Heart left ventricle (tissue), 16 donors: Measurements from ENCODE around the gene CD74. TPM values are rescaled to one million over a fixed set of nuclear protein-coding genes. Genes with fewer than 3 reads are reported as not detected.

Experiments used
- ATAC-seq, 4 donors: fragments of 200-7000 bp; cut with Tn5 transposase; one replicate each; pipeline ENCODE4 v1.9.1; 2020 to 2022; ENCODE audit warnings: moderate library complexity in 4 of 4, mild to moderate bottlenecking in 3 of 4, moderate number of reproducible peaks in 1 of 4
- DNase-seq, 5 donors: peaks; one replicate each; pipeline ENCODE4 v3.0.0-alpha.2; 2020
- H3K27ac ChIP-seq, 12 donors: fragments of 200-600 bp; sonication (generic) in 4 of 12; one replicate each; pipeline versions ENCODE4 v1.5.0 to v1.8.0; 2016 to 2022; ENCODE audit warnings: mild to moderate bottlenecking in 2 of 12
- H3K27me3 ChIP-seq, 9 donors: fragments of 200-600 bp; sonication (generic) in 2 of 9; one replicate each; pipeline versions ENCODE4 v1.5.1 to v1.8.0; 2016 to 2022; ENCODE audit warnings: mild to moderate bottlenecking in 3 of 9
- H3K36me3 ChIP-seq, 9 donors: fragments of 200-600 bp; sonication (generic) in 2 of 9; one replicate each; pipeline versions ENCODE4 v1.5.0 to v1.8.0; 2018 to 2022; ENCODE audit warnings: mild to moderate bottlenecking in 2 of 9
- H3K4me1 ChIP-seq, 12 donors: fragments of 200-600 bp; sonication (generic) in 4 of 12; one replicate each; pipeline versions ENCODE4 v1.5.0 to v1.8.0; 2016 to 2022; ENCODE audit warnings: mild to moderate bottlenecking in 3 of 12
- H3K4me3 ChIP-seq, 12 donors: fragments of 200-600 bp; sonication (generic) in 4 of 12; one replicate each; pipeline versions ENCODE4 v1.5.0 to v1.8.0; 2017 to 2022; ENCODE audit warnings: mild to moderate bottlenecking in 9 of 12, moderate library complexity in 4 of 12
- H3K9me3 ChIP-seq, 12 donors: fragments of 200-600 bp; sonication (generic) in 4 of 12; one replicate each; pipeline versions ENCODE4 v1.5.0 to v1.8.0; 2016 to 2022; ENCODE audit warnings: mild to moderate bottlenecking in 1 of 12
- POLR2A ChIP-seq, 2 donors: fragments of 450-650 bp; IDR thresholded peaks; one replicate each; pipeline ENCODE4 v1.6.1; 2017; ENCODE audit warnings: antibody characterized with exemption in 2 of 2, mild to moderate bottlenecking in 2 of 2, moderate library complexity in 2 of 2
- WGBS, 4 donors: extraction: QIAGEN DNeasy Blood & Tissue Kit in 2 of 4; methylation state at CpG; one replicate each; pipeline versions ENCODE4 v1.1.5 to v1.1.7; 2013 to 2018; 5-methylcytosine and 5-hydroxymethylcytosine counted together
- intact Hi-C, 10 donors: fragments of 100-400 bp; cut with DNase I; formaldehyde crosslinking; loops; one replicate each; pipeline versions ENCODE4 v1.11.1 to v1.14.2; 2022
- polyA plus RNA-seq, 2 donors: library from polyadenylated mRNA; stranded (reverse); fragments of 200-250 nt; gene quantifications; one replicate each; pipeline ENCODE4 v1.2.3, GENCODE V29; 2013
- total RNA-seq, 9 donors: library from RNA; depleted of rRNA in 2 of 9; stranded (reverse); fragments of >200 nt in 2 of 9; fragmentation: NEBNext Ultra II Directional in 3 of 9; extraction: Animal tissue kit (Norgen Biotek cat#: 25700) in 3 of 9; gene quantifications; one replicate each; pipeline versions ENCODE4 v1.1.0 to v1.2.4, GENCODE V29; 2016 to 2023
- TF ChIP-seq, protein P1 (sequence below), 12 donors: fragments of 200-600 bp; sonication (generic) in 4 of 12; IDR thresholded peaks; one replicate each; pipeline versions ENCODE4 v1.5.0 to v1.8.0; 2018 to 2022; ENCODE audit warnings: antibody characterized with exemption in 12 of 12, mild to moderate bottlenecking in 5 of 12
- donor health status: ischemic (EF 13 %, LVEDD 7.1; RV severe dilation, severe dysfunction).
- donor health status: healthy with polysubstance abuse.
- donor health status: DM: no; HTN: yes; CAD: no.
- donor health status: DM: no; HTN: no; CAD: no.
- donor health status: ischemic (EF 25% LVEDD 6.9; RV normal size, moderate dysfunction).
- donor health status: ischemic (EF 25% LVEDD 5.7; RV mildly dilated, moderate dysfunction).
- donor health status: healthy.
- donor health status: DM: yes; HTN: yes; CAD: no.
- donor health status: ischemic (EF 35%, LVEDD 5.7; RV mildly dilated, moderate dysfunction).
- donor health status: nonischemic (EF 11% LVEDD 7.7; RV severe dilation, severe dysfunction).
- donor health status: DM: yes; HTN: yes; CAD: no.
- donor health status: PGD.
- donor health status: ischemic (EF 29% LVEDD 5.4; RV normal size, mild dysfunction).
- donor health status: nonischemic (EF 23%, LVEDD 6.1; RV moderate dilation, normal function).

CD74 gene
- total and polyA plus RNA-seq, 11 donors: 139 to 2,756 (median 290) TPM

DNA sequence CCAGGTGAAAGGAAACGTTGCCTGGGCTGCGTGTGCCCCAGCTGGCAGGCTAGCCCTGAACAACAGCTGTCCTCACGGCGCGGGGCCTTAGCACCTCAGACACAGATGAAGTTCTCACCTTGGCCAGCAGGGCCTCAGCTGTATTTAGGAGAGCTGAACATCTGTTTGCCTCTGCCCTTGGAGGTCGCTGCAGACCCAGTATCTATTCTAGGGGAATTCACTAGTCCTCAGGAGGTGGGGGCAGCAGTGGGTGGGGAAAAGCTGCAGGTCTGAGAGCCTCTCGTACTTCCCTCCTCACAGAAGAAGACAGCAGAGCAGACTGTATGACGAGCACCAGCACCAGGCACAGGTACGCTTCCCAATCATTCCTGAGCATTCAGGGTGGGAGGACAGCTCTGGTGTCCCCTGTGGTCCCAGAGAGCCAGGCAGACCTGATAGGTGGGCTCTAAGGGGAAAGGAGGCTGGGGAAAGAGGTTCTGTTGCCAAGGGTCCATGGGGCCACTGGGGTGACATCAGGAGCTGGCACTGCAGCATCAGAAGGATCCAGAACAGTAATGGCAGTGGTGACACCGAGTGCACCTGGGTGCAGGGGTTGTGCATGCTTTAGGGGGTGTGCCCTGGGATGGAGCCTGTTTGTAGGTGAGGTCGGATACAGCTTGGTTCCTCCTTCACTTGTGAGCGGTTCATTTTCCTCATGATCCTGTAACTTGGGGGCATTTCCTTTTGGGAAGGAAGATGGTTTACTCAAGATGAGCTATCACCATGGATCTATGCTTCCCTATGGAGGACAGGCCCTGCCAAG lies 13.8 kb downstream of the CD74 start:
- DNase-seq (peak in 1 of 5 donors; percentile 29), ATAC-seq (no peak)
- peaks cover 0 to 96% (median 91%) of the 10 kb centered on the region in 9 donors for H3K36me3 ChIP-seq
- TF ChIP-seq, protein P1, sequence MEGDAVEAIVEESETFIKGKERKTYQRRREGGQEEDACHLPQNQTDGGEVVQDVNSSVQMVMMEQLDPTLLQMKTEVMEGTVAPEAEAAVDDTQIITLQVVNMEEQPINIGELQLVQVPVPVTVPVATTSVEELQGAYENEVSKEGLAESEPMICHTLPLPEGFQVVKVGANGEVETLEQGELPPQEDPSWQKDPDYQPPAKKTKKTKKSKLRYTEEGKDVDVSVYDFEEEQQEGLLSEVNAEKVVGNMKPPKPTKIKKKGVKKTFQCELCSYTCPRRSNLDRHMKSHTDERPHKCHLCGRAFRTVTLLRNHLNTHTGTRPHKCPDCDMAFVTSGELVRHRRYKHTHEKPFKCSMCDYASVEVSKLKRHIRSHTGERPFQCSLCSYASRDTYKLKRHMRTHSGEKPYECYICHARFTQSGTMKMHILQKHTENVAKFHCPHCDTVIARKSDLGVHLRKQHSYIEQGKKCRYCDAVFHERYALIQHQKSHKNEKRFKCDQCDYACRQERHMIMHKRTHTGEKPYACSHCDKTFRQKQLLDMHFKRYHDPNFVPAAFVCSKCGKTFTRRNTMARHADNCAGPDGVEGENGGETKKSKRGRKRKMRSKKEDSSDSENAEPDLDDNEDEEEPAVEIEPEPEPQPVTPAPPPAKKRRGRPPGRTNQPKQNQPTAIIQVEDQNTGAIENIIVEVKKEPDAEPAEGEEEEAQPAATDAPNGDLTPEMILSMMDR (IDR thresholded peaks at IDR 0.05): peak in 5 of 12 donors; percentile 14 to 24 (median 16)
- TF ChIP-seq POLR2A (IDR thresholded peaks at IDR 0.05): no peak
- no peak overlapping the region for H3K4me3 ChIP-seq
- WGBS, 4 donors: 71 to 86% (median 79%) methylated on average over 12 of the region's 12 CpGs
- peaks cover 0 to 4% (median 0%) of the 10 kb centered on the region in 12 donors for H3K4me1 ChIP-seq
- H3K27me3 ChIP-seq: no peaks in the 10 kb centered on the region
- H3K27ac ChIP-seq: no peak overlapping the region
- intact Hi-C loops: loop anchor here in 6 of 10 donors (5.0 to 10.0 kb wide), 2 partner anchors 38 to 46 kb away; partner anchors contain the start of gene RPS14 (in 1 of the 6)
- H3K9me3 ChIP-seq: no peaks in the 10 kb centered on the region

DNA sequence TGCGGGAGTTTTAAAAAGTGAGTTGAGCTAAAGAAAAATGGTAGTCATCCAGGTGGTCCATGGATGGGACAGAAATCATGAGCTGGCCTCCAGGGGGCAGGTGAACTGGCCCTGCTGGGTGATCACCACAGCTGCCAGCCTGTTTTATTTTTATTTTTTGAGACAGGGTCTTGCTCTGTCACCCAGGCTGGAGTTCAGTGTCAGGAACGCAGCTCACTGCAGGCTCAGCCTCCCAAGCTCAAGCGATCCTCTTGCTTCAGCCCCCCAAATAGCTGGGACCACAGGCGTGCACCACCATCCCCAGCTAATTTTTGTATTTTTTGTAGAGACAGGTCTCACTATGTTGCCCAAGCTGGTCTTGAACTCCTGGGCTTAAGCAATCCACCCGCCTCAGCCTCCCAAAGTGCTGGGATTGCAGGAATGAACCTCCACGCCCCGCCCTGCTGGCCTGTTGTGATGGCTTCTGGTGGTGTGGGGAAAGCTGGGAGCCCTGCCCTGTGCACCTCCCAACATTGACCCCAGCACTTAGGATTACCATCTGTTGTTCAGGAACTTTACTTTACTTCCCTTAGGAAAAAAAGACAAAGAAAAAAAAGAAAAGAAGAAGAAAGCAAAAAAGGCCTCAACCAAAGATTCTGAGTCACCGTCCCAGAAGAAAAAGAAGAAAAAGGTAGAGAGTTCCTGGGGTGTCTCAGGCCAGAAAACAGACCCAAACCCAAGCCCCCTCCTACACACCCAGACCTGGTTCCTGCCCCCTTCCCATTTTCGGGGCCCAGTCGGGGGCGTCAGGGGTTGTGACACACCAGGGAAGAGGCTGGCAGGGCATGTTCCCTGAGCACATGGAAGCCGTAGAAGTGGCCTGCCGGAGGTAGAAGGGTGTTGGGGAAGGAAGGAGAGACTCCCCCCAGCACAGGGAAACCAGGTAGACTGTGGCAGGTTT lies 14.7 kb downstream of the CD74 start:
- H3K36me3 ChIP-seq: peaks cover 0 to 98% (median 91%) of the 10 kb centered on the region in 9 donors
- no peaks in the 10 kb centered on the region for H3K9me3 ChIP-seq
- H3K4me1 ChIP-seq: no peaks in the 10 kb centered on the region
- TF ChIP-seq, protein P1 (IDR thresholded peaks at IDR 0.05): peak in 2 of 12 donors; percentile 7 to 14
- no peak for TF ChIP-seq POLR2A (IDR thresholded peaks at IDR 0.05)
- H3K4me3 ChIP-seq: no peak overlapping the region
- H3K27me3 ChIP-seq: no peaks in the 10 kb centered on the region
- ATAC-seq (no peak), DNase-seq (peak in 2 of 5 donors; percentile 24)
- intact Hi-C loops: loop anchor here in 6 of 10 donors (5.0 to 10.0 kb wide), 2 partner anchors 39 to 47 kb away; partner anchors contain the start of gene RPS14 (in 1 of the 6)
- H3K27ac ChIP-seq: no peak overlapping the region
- 92 to 95% (median 94%) methylated on average over 13 of the region's 13 CpGs for WGBS, 4 donors

DNA sequence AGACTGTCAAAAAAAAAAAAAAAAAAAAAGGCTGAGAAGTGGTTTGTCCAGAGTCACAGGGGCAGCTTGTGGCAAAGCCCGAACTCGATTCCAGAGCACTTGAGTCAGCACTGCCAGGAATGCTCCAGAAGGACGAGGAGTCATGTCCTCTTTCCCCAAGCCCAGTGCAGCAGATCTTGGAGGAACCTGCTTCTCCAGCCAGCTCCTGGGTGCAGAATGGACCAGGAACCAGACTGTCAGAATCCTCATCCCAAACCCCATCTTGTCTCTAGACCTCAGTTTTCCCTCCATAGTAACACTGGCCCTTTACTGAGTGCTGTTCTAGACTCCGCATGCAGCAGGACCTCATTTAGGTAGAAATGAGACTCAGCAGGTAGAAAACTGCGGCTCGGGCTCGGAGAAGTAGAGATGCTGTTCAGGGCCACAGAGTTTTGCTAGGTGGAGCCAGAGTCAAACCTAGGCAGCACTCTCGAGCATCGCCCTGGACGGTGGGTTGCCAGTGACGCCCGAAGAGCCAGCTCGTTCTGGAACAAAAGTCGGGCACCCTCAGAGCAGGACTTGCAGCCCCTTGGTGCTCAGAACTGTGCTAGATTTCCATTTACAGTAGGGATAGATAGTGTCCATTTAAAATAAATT lies 15.4 kb downstream of the CD74 start:
- 93 to 95% (median 94%) methylated on average over 10 to 14 of the region's 14 CpGs for WGBS, 4 donors
- H3K27me3 ChIP-seq: no peaks in the 10 kb centered on the region
- intact Hi-C loops: loop anchor here in 6 of 10 donors (5.0 to 10.0 kb wide), 2 partner anchors 40 to 48 kb away; partner anchors contain the start of gene RPS14 (in 1 of the 6)
- DNase-seq: peak in 1 of 5 donors; percentile 11
- TF ChIP-seq POLR2A (IDR thresholded peaks at IDR 0.05): no peak
- TF ChIP-seq, protein P1 (IDR thresholded peaks at IDR 0.05): no peak
- H3K4me1 ChIP-seq: no peaks in the 10 kb centered on the region
- no peak for ATAC-seq
- H3K4me3 ChIP-seq: no peak overlapping the region
- no peaks in the 10 kb centered on the region for H3K9me3 ChIP-seq
- no peak overlapping the region for H3K27ac ChIP-seq
- peaks cover 0 to 98% (median 91%) of the 10 kb centered on the region in 9 donors for H3K36me3 ChIP-seq
